ENCODE measurements around the gene GRHL3.

Gene GRHL3

DNA sequence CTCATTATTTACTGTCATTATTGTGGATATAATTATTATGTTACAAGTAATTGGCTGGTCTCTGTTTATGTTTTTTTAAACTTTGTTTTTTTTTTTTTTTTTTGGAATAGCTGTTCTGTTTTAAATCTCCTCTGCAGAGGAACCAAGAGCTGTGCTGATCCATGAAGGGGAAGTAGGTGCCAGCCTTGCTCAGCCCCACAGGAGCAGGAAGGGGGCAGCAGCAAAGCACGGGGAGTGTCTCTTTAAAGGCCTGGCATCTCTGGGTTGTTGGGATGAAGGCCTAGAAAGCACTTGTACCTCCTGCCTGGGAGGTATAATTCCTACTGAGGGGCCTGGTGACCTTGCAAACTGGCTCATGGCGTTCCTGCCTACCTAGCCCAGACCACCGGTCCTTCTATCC, 2.5 kb upstream of the GRHL3 start:
- in situ Hi-C loops (cut with MboI; ENCODE audit: low pct_unique_long_range_greater_than_20kb, low sequenced_read_pairs, unreplicated experiment): no loop called here
- TF ChIP-seq, protein P1, sequence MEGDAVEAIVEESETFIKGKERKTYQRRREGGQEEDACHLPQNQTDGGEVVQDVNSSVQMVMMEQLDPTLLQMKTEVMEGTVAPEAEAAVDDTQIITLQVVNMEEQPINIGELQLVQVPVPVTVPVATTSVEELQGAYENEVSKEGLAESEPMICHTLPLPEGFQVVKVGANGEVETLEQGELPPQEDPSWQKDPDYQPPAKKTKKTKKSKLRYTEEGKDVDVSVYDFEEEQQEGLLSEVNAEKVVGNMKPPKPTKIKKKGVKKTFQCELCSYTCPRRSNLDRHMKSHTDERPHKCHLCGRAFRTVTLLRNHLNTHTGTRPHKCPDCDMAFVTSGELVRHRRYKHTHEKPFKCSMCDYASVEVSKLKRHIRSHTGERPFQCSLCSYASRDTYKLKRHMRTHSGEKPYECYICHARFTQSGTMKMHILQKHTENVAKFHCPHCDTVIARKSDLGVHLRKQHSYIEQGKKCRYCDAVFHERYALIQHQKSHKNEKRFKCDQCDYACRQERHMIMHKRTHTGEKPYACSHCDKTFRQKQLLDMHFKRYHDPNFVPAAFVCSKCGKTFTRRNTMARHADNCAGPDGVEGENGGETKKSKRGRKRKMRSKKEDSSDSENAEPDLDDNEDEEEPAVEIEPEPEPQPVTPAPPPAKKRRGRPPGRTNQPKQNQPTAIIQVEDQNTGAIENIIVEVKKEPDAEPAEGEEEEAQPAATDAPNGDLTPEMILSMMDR (IDR thresholded peaks at IDR 0.05; ENCODE audit: extremely low read depth, insufficient read depth, missing control alignments): no peak
- no peak for DNase-seq (ENCODE audit: low spot score)

DNA sequence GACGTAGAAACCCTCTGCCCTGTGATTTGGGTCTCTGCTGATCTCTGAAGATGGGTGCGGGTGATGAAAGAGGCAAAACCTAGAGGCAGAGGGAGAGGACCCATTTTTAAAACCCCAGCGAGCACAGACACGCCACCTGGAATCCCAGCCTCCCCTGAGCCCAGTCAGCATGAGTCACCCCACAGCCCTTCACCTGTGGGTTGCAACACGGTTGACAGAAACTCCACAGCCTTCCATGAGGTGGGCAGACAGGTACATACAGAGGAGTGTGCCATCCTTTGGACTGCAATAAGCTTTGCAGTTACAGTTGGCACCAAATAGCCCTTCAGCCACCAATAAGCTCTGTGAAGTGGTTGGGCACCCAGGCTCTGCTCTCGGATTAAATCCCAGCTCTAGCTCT, 2.1 kb upstream of the GRHL3 start:
- in situ Hi-C loops (cut with MboI; ENCODE audit: low pct_unique_long_range_greater_than_20kb, low sequenced_read_pairs, unreplicated experiment): no loop called here
- TF ChIP-seq, protein P1 (IDR thresholded peaks at IDR 0.05; ENCODE audit: extremely low read depth, insufficient read depth, missing control alignments): no peak
- no peak for DNase-seq (ENCODE audit: low spot score)

DNA sequence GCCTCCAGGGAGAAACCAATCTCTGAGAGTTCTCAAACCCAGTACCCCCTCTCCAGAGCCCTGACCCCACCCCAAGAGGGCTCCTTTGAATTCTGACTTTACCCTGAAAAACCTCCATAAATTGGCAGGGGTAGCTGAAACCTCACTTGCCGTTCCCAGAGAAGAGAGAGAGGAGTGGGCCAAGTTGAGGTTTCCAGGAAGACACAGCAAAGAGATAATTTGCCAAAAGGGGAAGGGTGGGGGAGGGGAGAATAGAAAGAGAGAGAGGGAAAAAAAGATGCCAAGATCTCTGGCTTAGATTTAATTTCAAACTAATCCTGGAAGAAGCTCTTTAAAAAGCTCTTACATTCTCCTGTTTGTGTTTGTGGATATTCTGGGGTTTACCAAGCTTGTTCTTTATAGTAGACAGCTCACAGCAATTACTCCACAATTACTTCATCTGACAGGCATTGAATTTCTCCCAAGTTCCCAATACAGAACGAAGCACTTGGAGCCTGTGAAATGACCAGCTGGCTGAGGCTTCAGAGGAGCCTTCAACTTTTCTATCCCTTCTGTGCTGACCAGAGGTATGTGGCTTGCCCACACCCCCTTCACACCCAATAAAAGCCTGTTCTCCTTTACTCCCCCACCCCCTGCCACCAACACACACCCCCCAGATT, 1.1 kb upstream of the GRHL3 start:
- TF ChIP-seq, protein P1 (IDR thresholded peaks at IDR 0.05; ENCODE audit: extremely low read depth, insufficient read depth, missing control alignments): no peak
- no peak for DNase-seq (ENCODE audit: low spot score)
- in situ Hi-C loops (cut with MboI; ENCODE audit: low pct_unique_long_range_greater_than_20kb, low sequenced_read_pairs, unreplicated experiment): no loop called here

DNA sequence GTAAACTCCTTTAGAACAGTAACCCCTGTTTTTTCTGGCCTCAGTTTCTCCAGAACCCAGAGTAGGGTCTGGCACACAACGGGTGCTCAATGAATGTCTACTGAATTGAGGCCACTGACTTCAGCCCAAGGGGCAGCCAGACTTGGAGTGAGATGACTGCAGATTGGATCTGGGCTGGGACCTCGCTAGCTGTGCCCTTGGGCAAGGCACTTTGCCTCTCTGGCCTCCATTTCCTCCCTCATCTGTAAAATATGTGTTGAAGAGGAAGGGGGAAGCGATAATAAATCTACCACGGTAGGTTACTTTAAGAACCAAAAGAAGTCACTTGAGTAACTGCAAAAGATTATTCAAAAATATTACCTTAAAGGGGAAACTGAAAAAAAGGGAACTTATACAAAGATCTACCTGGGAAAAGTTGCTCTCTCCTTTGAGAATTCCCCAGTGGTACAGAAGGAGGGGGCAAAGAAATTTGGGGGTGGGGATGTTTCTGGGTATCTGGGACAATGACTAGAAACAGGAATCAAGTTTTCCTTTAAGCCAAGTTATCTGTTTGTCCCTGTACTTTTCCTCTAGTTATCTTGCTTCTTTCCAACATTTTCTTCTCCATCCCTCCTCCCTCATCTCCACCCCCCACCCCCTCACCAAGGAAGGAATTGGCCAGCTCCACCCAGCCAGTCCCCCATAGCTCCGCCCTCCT, 394 bp upstream of the GRHL3 start:
- in situ Hi-C loops (cut with MboI; ENCODE audit: low pct_unique_long_range_greater_than_20kb, low sequenced_read_pairs, unreplicated experiment): no loop called here
- DNase-seq (ENCODE audit: low spot score): no peak
- TF ChIP-seq, protein P1 (IDR thresholded peaks at IDR 0.05; ENCODE audit: extremely low read depth, insufficient read depth, missing control alignments): no peak

DNA sequence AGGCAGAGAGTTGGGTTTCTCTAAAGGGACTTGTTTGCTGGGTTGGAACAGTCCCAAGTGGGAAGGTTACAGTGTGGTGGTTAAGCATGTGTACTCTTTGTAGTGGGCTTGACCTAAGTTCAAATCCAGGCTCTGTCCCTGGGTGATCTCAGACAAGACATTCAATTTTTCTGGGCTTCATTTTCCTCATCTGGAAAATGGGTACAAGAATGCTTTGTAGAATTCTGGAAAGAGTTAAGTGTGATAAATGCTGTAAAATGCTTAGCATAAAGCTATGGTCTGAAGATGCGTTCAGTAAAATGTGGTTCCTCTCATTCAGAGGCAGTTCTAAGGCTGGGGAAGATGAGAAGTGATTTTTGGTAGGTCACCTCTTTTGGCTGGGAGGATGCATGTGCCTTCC, 805 bp downstream of the GRHL3 start:
- in situ Hi-C loops (cut with MboI; ENCODE audit: low pct_unique_long_range_greater_than_20kb, low sequenced_read_pairs, unreplicated experiment): no loop called here
- DNase-seq (ENCODE audit: low spot score): no peak

DNA sequence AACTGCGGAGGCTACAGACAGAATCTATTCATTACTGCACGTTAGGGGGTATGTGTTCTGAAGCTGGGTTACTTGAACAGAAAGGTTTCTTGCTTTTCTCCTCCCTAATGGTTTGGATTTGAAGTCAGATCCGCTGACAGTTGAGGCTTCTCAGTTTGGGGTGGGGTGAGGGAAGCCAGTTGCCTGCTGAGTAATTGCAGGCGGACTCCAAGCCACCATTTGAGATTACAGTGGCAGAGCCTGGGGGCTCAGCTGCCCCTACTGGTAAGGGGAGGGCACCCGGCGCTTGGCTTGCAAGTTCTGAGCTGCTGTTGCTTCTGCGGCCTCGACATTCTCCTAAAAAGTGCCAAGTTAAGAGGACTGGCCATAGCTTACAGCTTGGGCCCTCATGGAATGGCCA, 2.0 kb downstream of the GRHL3 start:
- TF ChIP-seq, protein P1 (IDR thresholded peaks at IDR 0.05; ENCODE audit: extremely low read depth, insufficient read depth, missing control alignments): no peak
- DNase-seq (ENCODE audit: low spot score): no peak
- in situ Hi-C loops (cut with MboI; ENCODE audit: low pct_unique_long_range_greater_than_20kb, low sequenced_read_pairs, unreplicated experiment): no loop called here

More for the DNA sequence above, 805 bp downstream of the GRHL3 start:
- TF ChIP-seq, protein P1 (IDR thresholded peaks at IDR 0.05; ENCODE audit: extremely low read depth, insufficient read depth, missing control alignments): no peak
